Esophagus squamous epithelium (tissue), 5 donors: ENCODE measurements around the gene NPPB. TPM values are rescaled to one million over a fixed set of nuclear protein-coding genes. Genes with fewer than 3 reads are reported as not detected.
A peak's percentile ranks its signal among the peaks of the same experiment; 100 is the strongest.

Source experiments
- DNase-seq: peaks from one replicate; lab custom pipeline; 2025; lab: John Stamatoyannopoulos, UW
- H3K27ac ChIP-seq, 4 donors: fragments of 200-600 bp; sonication (generic); one replicate each; pipeline ENCODE4 v1.5.1; 2016 to 2019; ENCODE audit warnings: mild to moderate bottlenecking in 1 of 4
- H3K27me3 ChIP-seq, 4 donors: fragments of 200-600 bp; sonication (generic); 1 replicate in 3 of 4; 2 replicates in 1 of 4; pipeline versions ENCODE4 v1.5.1 to v1.6.0; 2017 to 2021; ENCODE audit warnings: antibody characterized with exemption in 1 of 4
- H3K36me3 ChIP-seq, 3 donors: fragments of 200-600 bp; sonication (generic); one replicate each; pipeline ENCODE4 v1.5.1; 2016 to 2019
- H3K4me1 ChIP-seq, 3 donors: fragments of 200-600 bp; sonication (generic); one replicate each; pipeline ENCODE4 v1.5.1; 2017 to 2019
- H3K4me3 ChIP-seq, 4 donors: fragments of 200-600 bp; sonication (generic); 1 replicate in 3 of 4; 2 replicates in 1 of 4; pipeline ENCODE4 v1.5.1; 2016 to 2019; ENCODE audit warnings: mild to moderate bottlenecking in 2 of 4, moderate library complexity in 1 of 4
- H3K9me3 ChIP-seq, 3 donors: fragments of 200-600 bp; sonication (generic); one replicate each; pipeline ENCODE4 v1.5.1; 2016 to 2019
- POLR2A ChIP-seq, 4 donors: fragments of 450-650 bp; IDR thresholded peaks; one replicate each; pipeline ENCODE4 v1.6.1; 2017; ENCODE audit warnings: antibody characterized with exemption in 4 of 4, mild to moderate bottlenecking in 4 of 4, moderate library complexity in 3 of 4
- WGBS, 2 donors: methylation state at CpG; one replicate each; pipeline ENCODE4 v1.1.5; 2018; 5-methylcytosine and 5-hydroxymethylcytosine counted together
- intact Hi-C: fragments of 100-400 bp; cut with DNase I; formaldehyde crosslinking; loops from one replicate; pipeline ENCODE4 v1.15.0; 2022
- total RNA-seq, 4 donors: library from RNA; depleted of rRNA; stranded (reverse); fragments of >200 nt; gene quantifications; one replicate each; pipeline ENCODE4 v1.1.0, GENCODE V29; 2016
- TF ChIP-seq, protein P1 (sequence below), 6 experiments: fragments of 450-650 bp in 4 of 6; fragments of 200-600 bp in 2 of 6; sonication (generic) in 2 of 6; IDR thresholded peaks; one replicate each; pipeline ENCODE4 v1.5.1; 2016 to 2019; ENCODE audit warnings: antibody characterized with exemption in 6 of 6, mild to moderate bottlenecking in 4 of 6, moderate library complexity in 4 of 6
- donor health status: DM: yes; HTN: yes; CAD: no.

The NPPB gene
- total RNA-seq, 4 donors from 2014 or later, result not detected

DNA sequence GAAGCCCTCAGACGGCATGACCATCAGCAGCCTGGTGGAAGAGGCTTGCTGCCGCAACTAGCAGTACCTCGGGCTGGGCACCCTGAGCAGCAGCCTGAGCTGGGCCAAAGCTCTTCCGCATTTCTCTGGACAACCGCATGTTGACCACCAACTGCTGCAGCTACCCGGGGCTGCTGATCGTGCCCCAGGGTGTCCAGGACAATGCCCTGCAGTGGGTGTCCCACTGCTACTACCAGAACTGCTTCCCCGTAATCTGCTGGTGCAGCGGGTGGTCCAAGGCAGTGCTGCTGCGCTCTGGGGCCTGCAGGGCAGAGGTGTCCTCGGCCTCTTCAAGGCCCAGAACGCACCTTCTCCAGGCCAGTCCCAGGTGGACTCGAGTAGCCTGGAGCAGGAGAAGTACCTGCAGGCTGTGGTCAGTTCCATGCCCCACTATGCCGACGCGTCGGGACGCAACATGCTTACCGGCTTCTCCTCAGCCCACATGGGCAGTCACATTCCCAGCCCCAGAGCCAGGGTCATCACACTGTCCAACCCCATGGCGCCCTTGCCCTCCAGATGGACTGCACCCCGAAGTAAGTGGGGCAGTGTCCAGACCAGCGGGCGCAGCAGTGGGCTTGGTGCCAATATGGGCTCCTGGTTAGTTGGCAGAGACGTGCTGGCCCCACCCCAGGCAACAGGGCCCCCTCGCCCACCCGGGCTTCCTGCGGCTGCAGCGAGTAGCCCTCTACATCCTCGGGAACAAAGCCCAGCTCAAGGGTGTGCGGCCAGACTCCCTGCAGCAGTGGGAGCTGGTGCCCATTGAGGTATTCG is 19.5 kb upstream of the NPPB start:
- Histone ChIP-seq H3K4me1 (peaks cover 0 to 12% (median 0%) of the 10 kb centered on the region in 3 donors), H3K9me3 (no peaks in the 10 kb centered on the region), H3K27me3 (peaks cover 0 to 81% (median 0%) of the 10 kb centered on the region in 4 donors), H3K4me3 (no peak overlapping the region), H3K36me3 (no peaks in the 10 kb centered on the region), H3K27ac (no peak overlapping the region)
- intact Hi-C loops, result no loop called here
- no peak for DNase-seq
- WGBS, 2 donors, result 74 to 90% methylated on average over 8 to 12 of the region's 31 CpGs
- TF ChIP-seq POLR2A (IDR thresholded peaks at IDR 0.05), result no peak
- TF ChIP-seq, protein P1, sequence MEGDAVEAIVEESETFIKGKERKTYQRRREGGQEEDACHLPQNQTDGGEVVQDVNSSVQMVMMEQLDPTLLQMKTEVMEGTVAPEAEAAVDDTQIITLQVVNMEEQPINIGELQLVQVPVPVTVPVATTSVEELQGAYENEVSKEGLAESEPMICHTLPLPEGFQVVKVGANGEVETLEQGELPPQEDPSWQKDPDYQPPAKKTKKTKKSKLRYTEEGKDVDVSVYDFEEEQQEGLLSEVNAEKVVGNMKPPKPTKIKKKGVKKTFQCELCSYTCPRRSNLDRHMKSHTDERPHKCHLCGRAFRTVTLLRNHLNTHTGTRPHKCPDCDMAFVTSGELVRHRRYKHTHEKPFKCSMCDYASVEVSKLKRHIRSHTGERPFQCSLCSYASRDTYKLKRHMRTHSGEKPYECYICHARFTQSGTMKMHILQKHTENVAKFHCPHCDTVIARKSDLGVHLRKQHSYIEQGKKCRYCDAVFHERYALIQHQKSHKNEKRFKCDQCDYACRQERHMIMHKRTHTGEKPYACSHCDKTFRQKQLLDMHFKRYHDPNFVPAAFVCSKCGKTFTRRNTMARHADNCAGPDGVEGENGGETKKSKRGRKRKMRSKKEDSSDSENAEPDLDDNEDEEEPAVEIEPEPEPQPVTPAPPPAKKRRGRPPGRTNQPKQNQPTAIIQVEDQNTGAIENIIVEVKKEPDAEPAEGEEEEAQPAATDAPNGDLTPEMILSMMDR (IDR thresholded peaks at IDR 0.05), result no peak

DNA sequence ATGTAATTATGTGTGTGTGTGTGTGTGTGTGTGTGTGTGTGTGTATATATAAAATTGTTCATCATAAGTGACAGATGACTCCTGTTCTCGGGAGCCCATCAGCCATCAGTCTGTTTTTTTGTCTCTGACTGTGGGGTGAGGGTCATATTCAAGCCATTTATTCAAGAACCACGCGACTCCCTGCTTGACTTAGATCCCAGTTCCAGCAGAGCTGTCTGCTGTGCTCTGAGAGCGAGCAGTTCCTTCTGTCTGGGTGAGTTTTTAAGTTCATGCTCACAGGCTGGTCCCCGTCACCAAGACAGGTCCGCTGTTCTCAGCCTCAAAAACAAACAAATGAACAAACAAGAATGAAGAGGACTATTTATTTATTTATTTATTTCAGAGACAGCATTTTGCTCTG is 18.3 kb upstream of the NPPB start:
- 50 to 65% methylated on average over 3 to 5 of the region's 6 CpGs for WGBS, 2 donors
- intact Hi-C loops, result no loop called here
- TF ChIP-seq POLR2A (IDR thresholded peaks at IDR 0.05), result no peak
- TF ChIP-seq, protein P1 (IDR thresholded peaks at IDR 0.05), result no peak
- peaks cover 0 to 12% (median 0%) of the 10 kb centered on the region in 3 donors for H3K4me1 ChIP-seq
- DNase-seq, result no peak
- H3K9me3 ChIP-seq, result no peaks in the 10 kb centered on the region
- H3K27ac ChIP-seq, result no peak overlapping the region
- no peak overlapping the region for H3K4me3 ChIP-seq
- peaks cover 0 to 71% (median 0%) of the 10 kb centered on the region in 4 donors for H3K27me3 ChIP-seq
- no peaks in the 10 kb centered on the region for H3K36me3 ChIP-seq

DNA sequence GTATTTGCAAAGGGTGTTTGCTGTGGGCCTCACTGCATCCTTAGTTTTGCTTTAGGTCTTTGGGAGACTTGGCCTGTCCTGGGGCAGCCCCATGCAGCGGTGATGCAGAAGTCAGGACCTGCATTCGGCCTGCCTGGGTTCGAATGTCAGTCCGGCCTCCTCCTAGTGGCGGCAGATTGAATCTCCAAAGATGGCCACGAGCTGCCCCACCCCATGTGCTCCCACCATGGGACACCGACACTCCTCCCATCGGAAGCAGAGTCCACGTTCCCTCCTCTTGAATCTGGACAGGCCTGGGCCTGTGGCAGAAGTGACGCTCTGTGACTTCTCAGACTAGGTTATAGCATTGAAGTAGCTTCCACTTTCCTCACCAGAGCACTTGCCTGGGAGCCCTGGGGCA is 16.3 kb upstream of the NPPB start:
- Histone ChIP-seq H3K27me3 (peaks cover 0 to 81% (median 0%) of the 10 kb centered on the region in 4 donors), H3K4me3 (no peak overlapping the region), H3K27ac (peak overlapping the region in 2 of 4 donors; percentile 21 to 36), H3K9me3 (no peaks in the 10 kb centered on the region), H3K36me3 (no peaks in the 10 kb centered on the region), H3K4me1 (peaks cover 0 to 4% (median 0%) of the 10 kb centered on the region in 3 donors)
- TF ChIP-seq POLR2A (IDR thresholded peaks at IDR 0.05), result no peak
- TF ChIP-seq, protein P1 (IDR thresholded peaks at IDR 0.05), result no peak
- 66% methylated on average over 8 of the region's 10 CpGs; no CpG with 5 or more reads in 1 of the 2 donors for WGBS, 2 donors
- intact Hi-C loops, result no loop called here
- DNase-seq, result no peak

DNA sequence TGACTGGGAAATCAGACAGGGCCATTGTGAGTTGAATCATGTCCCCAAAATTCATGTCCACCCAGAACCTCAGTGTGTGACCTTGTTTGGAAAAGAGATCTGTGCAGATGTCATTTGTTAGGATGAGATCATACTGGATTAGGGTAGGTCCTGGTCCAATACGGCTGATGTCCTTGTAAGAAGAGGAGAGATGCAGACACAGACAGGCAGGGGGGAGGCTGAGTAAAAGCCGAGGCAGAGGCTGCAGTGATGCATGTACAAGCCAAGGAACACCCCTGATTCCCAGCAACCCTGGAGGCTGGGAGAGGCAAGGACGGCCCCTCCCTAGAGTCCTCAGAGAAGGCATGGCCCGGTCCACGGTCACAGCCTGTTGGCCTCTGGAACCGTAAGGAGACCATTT is 15.9 kb upstream of the NPPB start:
- Histone ChIP-seq H3K9me3 (no peaks in the 10 kb centered on the region), H3K27me3 (peaks cover 0 to 81% (median 0%) of the 10 kb centered on the region in 4 donors), H3K36me3 (no peaks in the 10 kb centered on the region), H3K4me3 (no peak overlapping the region), H3K27ac (peak overlapping the region in 2 of 4 donors; percentile 21 to 36), H3K4me1 (peaks cover 0 to 2% (median 0%) of the 10 kb centered on the region in 3 donors)
- TF ChIP-seq, protein P1 (IDR thresholded peaks at IDR 0.05), result no peak
- TF ChIP-seq POLR2A (IDR thresholded peaks at IDR 0.05), result no peak
- intact Hi-C loops, result no loop called here
- 61 to 64% methylated on average over 5 to 6 of the region's 6 CpGs for WGBS, 2 donors
- DNase-seq, result no peak

DNA sequence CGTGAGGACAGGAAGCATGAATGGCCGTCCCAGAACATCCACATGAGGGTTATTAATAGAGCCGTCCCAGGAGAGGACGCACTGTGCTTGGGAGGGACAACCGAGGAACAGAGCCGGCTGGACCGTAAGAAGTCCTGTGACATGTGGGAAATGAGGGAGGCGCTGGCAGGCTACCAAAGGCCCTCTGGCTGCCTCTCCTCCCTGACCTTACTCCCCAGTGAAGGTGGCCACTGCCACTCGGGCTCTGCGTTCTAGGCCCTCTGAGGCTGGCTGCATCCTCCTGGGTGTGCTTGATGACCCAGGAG is 15.5 kb upstream of the NPPB start:
- H3K4me1 ChIP-seq, result no peaks in the 10 kb centered on the region
- H3K4me3 ChIP-seq, result no peak overlapping the region
- H3K27me3 ChIP-seq, result peaks cover 0 to 81% (median 0%) of the 10 kb centered on the region in 4 donors
- TF ChIP-seq POLR2A (IDR thresholded peaks at IDR 0.05), result no peak
- TF ChIP-seq, protein P1 (IDR thresholded peaks at IDR 0.05), result no peak
- DNase-seq, result no peak
- WGBS, 2 donors, result 38 to 40% methylated on average over 7 of the region's 10 CpGs
- no peaks in the 10 kb centered on the region for H3K36me3 ChIP-seq
- H3K9me3 ChIP-seq, result no peaks in the 10 kb centered on the region
- intact Hi-C loops, result no loop called here
- peak overlapping the region in 1 of 4 donors; percentile 36 for H3K27ac ChIP-seq
